Right atrium auricular region (tissue), 2 donors: Measurements from ENCODE around the gene BDNF. TPM values are rescaled to one million over a fixed set of nuclear protein-coding genes. Genes with fewer than 3 reads are reported as not detected.
"Not testable (repeated sequence)": the region's sequence is repeated elsewhere in the genome, so short reads cannot be mapped to it uniquely, and the experiment has no call there.

Experiments used
- DNase-seq: peaks from one replicate; pipeline ENCODE4 v3.0.0-alpha.2; 2019; ENCODE audit warnings: low spot score
- H3K27ac ChIP-seq, 2 donors: fragments of 200-600 bp; sonication (generic); 1 replicate in 1 of 2; 2 replicates in 1 of 2; pipeline ENCODE4 v1.5.1; 2016 to 2019
- H3K27me3 ChIP-seq, 2 donors: fragments of 200-600 bp; sonication (generic); one replicate each; pipeline versions ENCODE4 v1.5.1 to v1.6.0; 2017 to 2019
- H3K36me3 ChIP-seq: fragments of 200-600 bp; sonication (generic); one replicate; pipeline ENCODE4 v1.5.1; 2016
- H3K4me1 ChIP-seq, 2 donors: fragments of 200-600 bp; sonication (generic); one replicate each; pipeline versions ENCODE4 v1.5.1 to v1.6.0; 2017 to 2019
- H3K4me3 ChIP-seq, 2 donors: fragments of 200-600 bp; sonication (generic); 1 replicate in 1 of 2; 2 replicates in 1 of 2; pipeline ENCODE4 v1.5.1; 2017 to 2019; ENCODE audit warnings: mild to moderate bottlenecking in 1 of 2, moderate library complexity in 1 of 2
- H3K9me3 ChIP-seq, 2 donors: fragments of 200-600 bp; sonication (generic); one replicate each; pipeline ENCODE4 v1.5.1; 2019
- CTCF ChIP-seq, 2 donors: fragments of 200-600 bp; sonication (generic); IDR thresholded peaks; one replicate each; pipeline ENCODE4 v1.5.1; 2019; ENCODE audit warnings: antibody characterized with exemption in 2 of 2
- total RNA-seq, 2 donors: library from RNA; depleted of rRNA; stranded (reverse); fragments of >200 nt; gene quantifications; one replicate each; pipeline ENCODE4 v1.1.0, GENCODE V29; 2016

Gene BDNF
- total RNA-seq, 2 donors from 2014 or later: 0.20 TPM; not detected in 1

DNA sequence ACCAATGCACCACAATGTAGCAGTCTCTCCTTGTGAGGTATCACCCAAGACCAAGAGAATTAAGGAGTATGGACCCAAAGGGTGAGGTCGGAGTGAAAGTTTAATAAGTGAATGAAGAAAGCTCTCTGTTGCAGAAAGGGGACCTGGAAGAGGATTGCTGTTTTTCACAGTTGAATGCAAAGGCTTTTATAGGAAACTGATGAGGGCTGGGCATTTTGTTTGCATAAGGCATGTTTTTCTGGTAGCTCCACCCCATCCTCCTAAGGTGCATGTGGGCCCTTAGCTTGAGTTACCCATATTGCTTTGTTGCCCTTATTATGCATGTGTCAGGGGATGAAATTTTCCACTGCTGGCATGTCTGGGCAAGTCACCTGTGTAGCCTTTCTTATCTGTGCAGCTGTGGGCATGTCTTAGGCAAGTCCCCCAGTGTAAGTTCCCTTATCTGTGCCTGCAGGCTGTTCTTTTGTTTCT lies 64.7 kb downstream of the BDNF start:
- Histone ChIP-seq H3K4me3 (no peak overlapping the region), H3K9me3 (peaks cover 0 to 7% of the 10 kb centered on the region in 2 donors), H3K4me1 (no peaks in the 10 kb centered on the region), H3K27me3 (no peaks in the 10 kb centered on the region), H3K27ac (no peak overlapping the region), H3K36me3 (no peaks in the 10 kb centered on the region)
- no peak for DNase-seq
- TF ChIP-seq CTCF (IDR thresholded peaks at IDR 0.05): no peak

- H3K4me3 ChIP-seq, H3K4me1 ChIP-seq, H3K27ac ChIP-seq, H3K36me3 ChIP-seq, H3K9me3 ChIP-seq, DNase-seq, H3K27me3 ChIP-seq: not testable (repeated sequence)
Observed at GRCh38 chr11:27634776-27635175, 65.5 kb downstream of the BDNF start.

DNA sequence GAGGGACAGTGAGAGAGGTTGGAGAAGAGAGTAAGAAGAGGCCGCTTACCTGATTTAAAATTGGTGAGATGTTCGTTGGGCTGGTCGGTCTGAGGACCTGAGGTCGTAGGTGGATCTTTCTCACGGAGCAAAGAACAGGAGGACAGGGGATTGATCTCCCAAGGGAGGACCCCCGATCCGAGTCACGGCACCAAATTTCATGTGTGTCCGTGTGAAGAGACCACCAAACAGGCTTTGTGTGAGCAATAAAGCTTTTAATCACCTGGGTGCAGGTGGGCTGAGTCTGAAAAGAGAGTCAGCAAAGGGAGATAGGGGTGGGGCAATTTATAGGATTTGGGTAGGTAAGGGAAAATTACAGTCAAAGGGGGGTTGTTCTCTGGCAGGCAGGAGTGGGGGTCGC lies 66.0 kb downstream of the BDNF start:
- not testable (repeated sequence) for DNase-seq, H3K4me1 ChIP-seq, H3K36me3 ChIP-seq, H3K27ac ChIP-seq, H3K27me3 ChIP-seq, H3K9me3 ChIP-seq, H3K4me3 ChIP-seq

GRCh38 chr11:27629023-27629422 lies 71.2 kb downstream of the BDNF start:
- H3K36me3 ChIP-seq, H3K4me1 ChIP-seq, H3K27ac ChIP-seq, H3K4me3 ChIP-seq, H3K9me3 ChIP-seq, H3K27me3 ChIP-seq, DNase-seq: not testable (repeated sequence)

- no peak overlapping the region for H3K27ac ChIP-seq
- no peaks in the 10 kb centered on the region for H3K4me1 ChIP-seq
- DNase-seq: no peak
- no peak for TF ChIP-seq CTCF (IDR thresholded peaks at IDR 0.05)
- H3K4me3 ChIP-seq: no peak overlapping the region
- no peaks in the 10 kb centered on the region for H3K27me3 ChIP-seq
- no peaks in the 10 kb centered on the region for H3K36me3 ChIP-seq
- H3K9me3 ChIP-seq: no peaks in the 10 kb centered on the region
Observed at GRCh38 chr11:27627979-27628378, 72.3 kb downstream of the BDNF start.

DNA sequence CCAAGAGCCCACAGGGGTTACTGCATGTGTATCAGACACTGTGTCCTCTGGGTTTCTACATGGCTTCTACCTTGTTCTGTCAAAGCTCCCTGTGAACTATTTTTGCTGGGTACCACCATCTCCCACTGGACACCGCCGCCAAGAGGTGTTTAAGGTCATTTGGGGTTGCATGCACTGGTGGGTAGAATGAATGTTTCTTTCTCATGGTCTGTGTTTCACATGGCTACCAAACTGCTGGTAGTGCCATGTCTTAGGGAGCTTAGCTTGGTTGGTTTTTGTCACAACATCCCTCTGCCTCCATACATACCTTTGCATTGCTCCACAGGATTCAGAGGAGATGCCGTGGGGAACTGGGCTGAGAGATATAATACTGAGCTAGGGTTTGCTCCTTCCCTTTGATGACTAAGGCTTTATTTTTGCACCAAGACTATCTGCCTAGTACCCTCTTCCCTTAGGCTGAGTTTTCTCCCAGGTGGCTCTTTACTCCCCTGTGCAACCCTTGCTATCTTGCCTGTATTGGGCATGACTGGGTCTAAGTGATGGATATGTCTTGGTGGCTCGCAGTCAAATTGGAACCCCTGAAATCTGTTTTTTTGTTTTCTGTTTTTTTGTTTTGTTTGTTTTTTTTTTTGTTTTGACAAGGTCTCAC lies 73.2 kb downstream of the BDNF start:
- no peaks in the 10 kb centered on the region for H3K36me3 ChIP-seq
- H3K4me1 ChIP-seq: peaks cover 0 to 7% of the 10 kb centered on the region in 2 donors
- no peak for TF ChIP-seq CTCF (IDR thresholded peaks at IDR 0.05)

DNA sequence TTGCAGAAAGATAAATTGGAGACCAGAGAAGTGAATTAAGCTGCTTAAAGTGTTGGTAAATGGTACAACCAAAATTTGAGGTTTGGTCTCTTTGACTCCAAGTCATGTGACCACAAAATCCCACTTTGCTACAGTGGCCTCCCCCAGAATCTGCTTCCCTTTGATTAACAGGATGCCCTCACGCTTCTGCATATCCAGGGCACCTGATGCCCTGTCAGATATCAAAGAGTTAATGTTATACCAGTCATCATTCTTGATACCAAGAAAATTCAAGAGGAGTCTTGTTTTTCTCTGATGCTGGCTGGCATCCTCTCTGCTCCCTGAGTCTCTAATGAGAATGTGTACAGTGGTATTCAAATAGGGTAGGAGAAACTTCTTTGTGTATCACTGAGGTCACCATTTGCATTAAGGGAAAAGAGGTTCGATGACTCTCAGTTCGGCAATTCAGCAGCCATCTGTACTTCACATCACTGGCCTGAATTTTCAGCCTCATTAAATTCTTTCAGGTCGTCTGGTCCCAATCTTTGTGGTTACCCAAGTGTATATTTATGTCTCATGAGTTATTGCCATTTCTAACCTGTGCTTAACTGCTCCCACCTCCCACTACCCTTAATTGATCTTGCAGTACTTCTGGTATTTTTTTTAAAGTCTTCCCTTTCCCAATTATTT lies 73.9 kb downstream of the BDNF start:
- H3K36me3 ChIP-seq: no peaks in the 10 kb centered on the region
- no peak for DNase-seq
- no peak for TF ChIP-seq CTCF (IDR thresholded peaks at IDR 0.05)
- H3K4me1 ChIP-seq: peaks cover 0 to 13% of the 10 kb centered on the region in 2 donors
- no peaks in the 10 kb centered on the region for H3K9me3 ChIP-seq
- H3K4me3 ChIP-seq: no peak overlapping the region
- H3K27ac ChIP-seq: no peak overlapping the region
- no peaks in the 10 kb centered on the region for H3K27me3 ChIP-seq

More for the DNA sequence above, 73.2 kb downstream of the BDNF start:
- no peak for DNase-seq
- no peak overlapping the region for H3K4me3 ChIP-seq
- H3K27me3 ChIP-seq: no peaks in the 10 kb centered on the region
- no peak overlapping the region for H3K27ac ChIP-seq
- no peaks in the 10 kb centered on the region for H3K9me3 ChIP-seq
